Prostate gland (tissue), 2 donors: ENCODE measurements around the gene WNT16. TPM values are rescaled to one million over a fixed set of nuclear protein-coding genes. Genes with fewer than 3 reads are reported as not detected.

Experiments used
- DNase-seq: peaks from one replicate; pipeline ENCODE4 v3.0.0-alpha.2; 2019; ENCODE audit warnings: low spot score
- H3K27ac ChIP-seq, 2 donors: fragments of 200-600 bp; sonication (generic); 2 replicates each; pipeline ENCODE4 v1.5.1; 2017 to 2019
- H3K27me3 ChIP-seq: fragments of 200-600 bp; sonication (generic); replicated peaks from 2 replicates; pipeline ENCODE4 v1.5.1; 2019; ENCODE audit not compliant: insufficient read depth
- H3K36me3 ChIP-seq, 2 donors: fragments of 200-600 bp; sonication (generic); 1 replicate in 1 of 2; 2 replicates in 1 of 2; pipeline versions ENCODE4 v1.5.1 to v1.8.1; 2017 to 2019
- H3K4me1 ChIP-seq: fragments of 200-600 bp; sonication (generic); replicated peaks from 2 replicates; pipeline ENCODE4 v1.5.1; 2019
- H3K4me3 ChIP-seq, 2 donors: fragments of 200-600 bp; sonication (generic); 2 replicates each; pipeline ENCODE4 v1.5.1; 2017 to 2019
- H3K9me3 ChIP-seq: fragments of 200-600 bp; sonication (generic); 2 replicates; pipeline ENCODE4 v1.5.1; 2017
- CTCF ChIP-seq, 4 experiments: fragments of 200-600 bp in 2 of 4; fragments of 450-650 bp in 2 of 4; sonication (generic) in 2 of 4; IDR thresholded peaks; 1 replicate in 3 of 4; 2 replicates in 1 of 4; pipeline ENCODE4 v1.5.1; 2016 to 2019; ENCODE audit warnings: antibody characterized with exemption in 4 of 4, mild to moderate bottlenecking in 2 of 4, moderate library complexity in 2 of 4
- POLR2A ChIP-seq: fragments of 450-650 bp; IDR thresholded peaks from one replicate; pipeline ENCODE4 v1.6.1; 2016; ENCODE audit warnings: antibody characterized with exemption, mild to moderate bottlenecking
- POLR2AphosphoS5 ChIP-seq: sonication (generic); formaldehyde crosslinking; IDR thresholded peaks from one replicate; pipeline ENCODE4 v1.6.1; 2017; ENCODE audit warnings: antibody characterized with exemption
- WGBS: methylation state at CpG from one replicate; pipeline ENCODE4 v1.1.5; 2018; 5-methylcytosine and 5-hydroxymethylcytosine counted together
- intact Hi-C: fragments of 100-400 bp; cut with DNase I; formaldehyde crosslinking; loops from one replicate; pipeline ENCODE4 v1.14.2; 2022
- total RNA-seq, 2 donors: library from RNA; depleted of rRNA; stranded (reverse); fragments of >200 nt; gene quantifications; one replicate each; pipeline ENCODE4 v1.1.0, GENCODE V29; 2016

The WNT16 gene
- total RNA-seq, 2 donors from 2014 or later, result 0.23 to 1.1 TPM

- Histone ChIP-seq H3K27ac (no peak overlapping the region), H3K36me3 (no peaks in the 10 kb centered on the region), H3K27me3 (no peaks in the 10 kb centered on the region), H3K9me3 (no peaks in the 10 kb centered on the region), H3K4me3 (no peak overlapping the region), H3K4me1 (no peaks in the 10 kb centered on the region)
- TF ChIP-seq POLR2A (no peak), CTCF (IDR thresholded peaks at IDR 0.05) (no peak), POLR2AphosphoS5 (no peak)
- no peak for DNase-seq
- intact Hi-C loops, result no loop called here
- WGBS, result 90% methylated on average over 5 of the region's 5 CpGs
Measured at GRCh38 chr7:121339082-121339481, 10.3 kb downstream of the WNT16 start.

GRCh38 chr7:121341933-121342332, 13.1 kb downstream of the WNT16 start:
- Histone ChIP-seq H3K27ac (no peak overlapping the region), H3K9me3 (no peaks in the 10 kb centered on the region), H3K27me3 (no peaks in the 10 kb centered on the region), H3K4me3 (no peak overlapping the region), H3K36me3 (no peaks in the 10 kb centered on the region), H3K4me1 (no peaks in the 10 kb centered on the region)
- no peak for DNase-seq
- intact Hi-C loops, result no loop called here
- TF ChIP-seq CTCF (IDR thresholded peaks at IDR 0.05) (no peak), POLR2AphosphoS5 (no peak), POLR2A (no peak)

- no peaks in the 10 kb centered on the region for H3K36me3 ChIP-seq
- DNase-seq, result no peak
- TF ChIP-seq POLR2A (no peak), POLR2AphosphoS5 (no peak), CTCF (IDR thresholded peaks at IDR 0.05) (no peak)
Measured at GRCh38 chr7:121342631-121343030, 13.8 kb downstream of the WNT16 start.

GRCh38 chr7:121343302-121343701, 14.5 kb downstream of the WNT16 start:
- Histone ChIP-seq H3K4me1 (no peaks in the 10 kb centered on the region), H3K36me3 (no peaks in the 10 kb centered on the region), H3K27me3 (no peaks in the 10 kb centered on the region), H3K4me3 (no peak overlapping the region), H3K9me3 (no peaks in the 10 kb centered on the region), H3K27ac (no peak overlapping the region)
- no peak for TF ChIP-seq CTCF (IDR thresholded peaks at IDR 0.05)
- no peak for TF ChIP-seq POLR2AphosphoS5
- WGBS, result 41% methylated on average over 3 of the region's 3 CpGs
- no peak for DNase-seq
- intact Hi-C loops, result no loop called here

More at GRCh38 chr7:121342631-121343030, 13.8 kb downstream of the WNT16 start:
- no peak overlapping the region for H3K27ac ChIP-seq
- H3K9me3 ChIP-seq, result no peaks in the 10 kb centered on the region
- 82% methylated on average over 4 of the region's 4 CpGs for WGBS
- no peak overlapping the region for H3K4me3 ChIP-seq
- intact Hi-C loops, result no loop called here
- no peaks in the 10 kb centered on the region for H3K4me1 ChIP-seq
- no peaks in the 10 kb centered on the region for H3K27me3 ChIP-seq

- H3K9me3 ChIP-seq, result no peaks in the 10 kb centered on the region
- H3K36me3 ChIP-seq, result no peaks in the 10 kb centered on the region
- TF ChIP-seq POLR2AphosphoS5 (no peak), POLR2A (no peak), CTCF (IDR thresholded peaks at IDR 0.05) (no peak)
- H3K27ac ChIP-seq, result no peak overlapping the region
- no peak for DNase-seq
- H3K27me3 ChIP-seq, result no peaks in the 10 kb centered on the region
- H3K4me1 ChIP-seq, result no peaks in the 10 kb centered on the region
- 60% methylated on average over 2 of the region's 2 CpGs for WGBS
- H3K4me3 ChIP-seq, result no peak overlapping the region
- intact Hi-C loops, result no loop called here
Measured at GRCh38 chr7:121344093-121344492, 15.3 kb downstream of the WNT16 start.
